ENCODE results near the gene ZNF768.

The ZNF768 gene

DNA sequence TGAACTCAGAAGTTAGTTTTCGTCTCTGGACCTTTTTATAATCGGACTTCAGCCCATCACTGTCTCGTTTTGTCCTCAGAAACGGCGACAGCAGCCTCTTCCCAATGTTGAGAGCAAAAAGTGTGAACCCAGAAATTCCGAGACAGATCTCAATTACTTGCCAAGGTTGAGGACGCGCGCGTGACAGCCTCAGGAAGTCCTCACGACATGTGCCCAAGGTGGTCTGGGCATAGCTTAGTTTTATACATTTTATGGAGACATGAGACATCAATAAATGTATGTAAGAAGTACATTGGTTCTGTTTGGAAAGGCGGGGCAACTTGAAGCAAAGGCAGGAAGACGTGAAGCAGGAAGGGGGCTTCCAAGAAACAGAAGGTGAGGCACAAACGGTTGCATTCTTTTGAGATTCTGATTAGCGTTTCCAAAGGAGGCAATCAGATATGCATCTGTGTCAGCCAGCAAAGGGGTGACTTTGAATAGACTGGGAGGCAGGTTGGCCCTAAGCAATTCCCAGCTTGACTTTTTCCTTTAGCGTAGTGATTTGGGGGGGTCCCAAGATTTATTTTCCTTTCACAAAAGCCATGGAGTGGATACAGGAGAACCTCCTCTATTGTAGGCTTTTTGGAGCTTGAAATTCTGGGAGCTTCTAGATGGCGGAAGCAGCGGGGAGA, 8.9 kb upstream of the ZNF768 start:
- Histone ChIP-seq H4K20me1 (ENCODE audit: insufficient read depth, low read length) (no peaks in the 10 kb centered on the region), H3K36me3 (ENCODE audit: insufficient read depth, low read length) (peaks cover 50% of the 10 kb centered on the region), H2AFZ (ENCODE audit: low read depth, low read length) (peak overlapping the region; percentile 85), H3K4me2 (ENCODE audit: insufficient read depth, low read length) (peak overlapping the region; percentile 66), H3K9ac (ENCODE audit: low read depth, low read length) (peak overlapping the region; percentile 70), H3K4me1 (ENCODE audit: insufficient read depth, low read length) (peaks cover 36% of the 10 kb centered on the region), H3K27ac (ENCODE audit: low read length) (peak overlapping the region; percentile 96), H3K4me3 (ENCODE audit: low read depth in 1 of 2, low read length in 2 of 2) (peak overlapping the region; percentile 49 to 71), H3K27me3 (ENCODE audit: insufficient read depth, low read length, poor library complexity) (no peaks in the 10 kb centered on the region), H3K79me2 (ENCODE audit: insufficient read depth, low read length) (peaks cover 54% of the 10 kb centered on the region), H3K9me3 (ENCODE audit: insufficient read depth, low read length, severe bottlenecking) (no peaks in the 10 kb centered on the region)
- peak; percentile 69 for DNase-seq
- no peak for TF ChIP-seq EZH2 (IDR thresholded peaks at IDR 0.05; ENCODE audit: borderline replicate concordance, low read depth, low read length, severe bottlenecking)
- TF ChIP-seq, protein P1, sequence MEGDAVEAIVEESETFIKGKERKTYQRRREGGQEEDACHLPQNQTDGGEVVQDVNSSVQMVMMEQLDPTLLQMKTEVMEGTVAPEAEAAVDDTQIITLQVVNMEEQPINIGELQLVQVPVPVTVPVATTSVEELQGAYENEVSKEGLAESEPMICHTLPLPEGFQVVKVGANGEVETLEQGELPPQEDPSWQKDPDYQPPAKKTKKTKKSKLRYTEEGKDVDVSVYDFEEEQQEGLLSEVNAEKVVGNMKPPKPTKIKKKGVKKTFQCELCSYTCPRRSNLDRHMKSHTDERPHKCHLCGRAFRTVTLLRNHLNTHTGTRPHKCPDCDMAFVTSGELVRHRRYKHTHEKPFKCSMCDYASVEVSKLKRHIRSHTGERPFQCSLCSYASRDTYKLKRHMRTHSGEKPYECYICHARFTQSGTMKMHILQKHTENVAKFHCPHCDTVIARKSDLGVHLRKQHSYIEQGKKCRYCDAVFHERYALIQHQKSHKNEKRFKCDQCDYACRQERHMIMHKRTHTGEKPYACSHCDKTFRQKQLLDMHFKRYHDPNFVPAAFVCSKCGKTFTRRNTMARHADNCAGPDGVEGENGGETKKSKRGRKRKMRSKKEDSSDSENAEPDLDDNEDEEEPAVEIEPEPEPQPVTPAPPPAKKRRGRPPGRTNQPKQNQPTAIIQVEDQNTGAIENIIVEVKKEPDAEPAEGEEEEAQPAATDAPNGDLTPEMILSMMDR (IDR thresholded peaks at IDR 0.05; ENCODE audit: borderline replicate concordance, extremely low read depth, low read length, poor library complexity, severe bottlenecking): no peak
- ATAC-seq (ENCODE audit: insufficient read depth, low read depth): peak; percentile 30

DNA sequence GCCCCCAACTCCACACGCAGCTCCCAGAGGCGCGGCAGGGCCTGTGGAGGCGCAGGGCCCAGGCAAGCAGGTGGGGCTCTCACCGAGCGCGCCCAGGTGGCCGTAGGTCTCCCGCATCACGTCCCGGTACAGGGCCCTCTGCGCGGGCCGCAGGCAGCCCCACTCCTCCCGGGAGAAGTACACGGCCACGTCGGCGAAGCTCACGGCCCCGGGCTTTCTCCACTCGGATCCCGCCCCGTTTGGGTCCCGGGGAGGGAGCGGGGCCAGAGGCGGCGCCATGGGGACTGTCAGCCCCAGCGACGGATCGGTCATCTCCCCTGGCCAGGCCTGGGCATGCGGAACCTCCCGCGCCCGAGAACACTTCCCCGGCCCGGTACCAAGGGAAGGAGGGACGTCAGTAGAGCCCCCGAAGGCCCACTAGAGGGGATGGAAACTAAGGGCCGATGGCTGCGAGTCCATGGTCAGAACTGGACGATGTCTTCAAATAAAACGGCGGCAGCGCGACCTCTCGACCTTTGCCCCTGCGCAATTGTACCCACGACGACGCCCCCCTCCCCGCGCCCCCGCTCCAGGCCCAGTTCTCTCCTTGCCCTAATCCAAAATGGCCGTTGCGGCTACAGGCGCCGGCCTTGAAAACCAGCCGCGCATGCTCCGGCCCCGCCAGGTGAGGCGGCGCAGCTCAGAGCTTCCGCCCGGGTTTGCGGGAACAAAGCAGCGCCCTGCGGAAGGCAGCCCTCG, 8.2 kb upstream of the ZNF768 start, which contains the start of gene ZNF747:
TSS of gene ZNF747 (minus strand) at position 491 of the 738 bp plus-strand sequence. CDS start at position 312, 179 bp downstream.
- ATAC-seq (ENCODE audit: insufficient read depth, low read depth): peak; percentile 84
- peaks cover 36% of the 10 kb centered on the region for H3K4me1 ChIP-seq (ENCODE audit: insufficient read depth, low read length)
- peaks cover 54% of the 10 kb centered on the region for H3K79me2 ChIP-seq (ENCODE audit: insufficient read depth, low read length)
- peak within 1 kb of the TSS; percentile 96 for H3K27ac ChIP-seq (ENCODE audit: low read length)
- peak within 1 kb of the TSS; percentile 70 for H3K9ac ChIP-seq (ENCODE audit: low read depth, low read length)
- H3K4me2 ChIP-seq (ENCODE audit: insufficient read depth, low read length): peak within 1 kb of the TSS; percentile 66
- H3K36me3 ChIP-seq (ENCODE audit: insufficient read depth, low read length): peaks cover 48% of the 10 kb centered on the region
- no peaks in the 10 kb centered on the region for H3K9me3 ChIP-seq (ENCODE audit: insufficient read depth, low read length, severe bottlenecking)
- H3K4me3 ChIP-seq (ENCODE audit: low read depth in 1 of 2, low read length in 2 of 2): peak within 1 kb of the TSS; percentile 49 to 71
- TF ChIP-seq, protein P1 (IDR thresholded peaks at IDR 0.05; ENCODE audit: borderline replicate concordance, extremely low read depth, low read length, poor library complexity, severe bottlenecking): peak; percentile 2
- TF ChIP-seq EZH2 (IDR thresholded peaks at IDR 0.05; ENCODE audit: borderline replicate concordance, low read depth, low read length, severe bottlenecking): no peak
- peak within 1 kb of the TSS; percentile 85 for H2AFZ ChIP-seq (ENCODE audit: low read depth, low read length)
- H4K20me1 ChIP-seq (ENCODE audit: insufficient read depth, low read length): no peaks in the 10 kb centered on the region
- no peaks in the 10 kb centered on the region for H3K27me3 ChIP-seq (ENCODE audit: insufficient read depth, low read length, poor library complexity)
- DNase-seq: peak; percentile 96

DNA sequence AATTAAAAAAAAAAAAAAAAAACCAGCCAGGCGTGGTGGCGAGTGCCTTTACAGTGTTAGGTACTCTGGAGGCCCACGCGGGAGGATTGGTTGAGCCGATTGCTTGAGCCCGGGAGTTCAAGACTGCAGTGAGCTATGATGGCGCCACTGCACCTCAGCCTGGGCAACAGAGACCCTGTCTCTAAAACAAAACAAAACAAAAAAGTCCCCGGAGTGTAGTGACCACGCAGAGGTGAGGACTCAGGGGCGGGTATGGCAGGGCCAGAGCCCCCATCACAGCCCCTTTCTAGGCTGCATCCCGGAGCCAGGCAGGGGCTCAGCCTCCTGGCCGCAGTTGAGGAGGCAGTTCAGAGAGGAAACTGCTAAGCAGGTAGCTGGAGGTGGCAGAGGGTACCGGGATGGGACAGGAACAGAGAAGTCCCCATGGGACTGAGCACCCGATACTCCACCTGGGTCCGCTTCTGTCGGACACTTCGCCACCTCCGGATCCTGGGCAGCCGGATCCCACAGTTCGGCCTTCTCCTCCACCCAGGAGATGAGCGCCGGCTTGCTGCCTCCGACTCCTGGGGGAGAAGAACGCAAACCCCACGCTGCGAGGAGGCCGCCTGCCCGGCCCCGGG, 7.5 kb upstream of the ZNF768 start:
- H3K79me2 ChIP-seq (ENCODE audit: insufficient read depth, low read length): peaks cover 50% of the 10 kb centered on the region

More for the DNA sequence above, 7.5 kb upstream of the ZNF768 start:
- H3K4me2 ChIP-seq (ENCODE audit: insufficient read depth, low read length): peak overlapping the region; percentile 66
- DNase-seq (peak; percentile 38), ATAC-seq (ENCODE audit: insufficient read depth, low read depth) (peak; percentile 2; the same call in 1 of the 3 replicates)
- no peaks in the 10 kb centered on the region for H3K9me3 ChIP-seq (ENCODE audit: insufficient read depth, low read length, severe bottlenecking)
- H3K27ac ChIP-seq (ENCODE audit: low read length): peak overlapping the region; percentile 96
- H3K4me1 ChIP-seq (ENCODE audit: insufficient read depth, low read length): peaks cover 41% of the 10 kb centered on the region
- peaks cover 43% of the 10 kb centered on the region for H3K36me3 ChIP-seq (ENCODE audit: insufficient read depth, low read length)
- H3K27me3 ChIP-seq (ENCODE audit: insufficient read depth, low read length, poor library complexity): no peaks in the 10 kb centered on the region
- no peaks in the 10 kb centered on the region for H4K20me1 ChIP-seq (ENCODE audit: insufficient read depth, low read length)
- peak overlapping the region; percentile 70 for H3K9ac ChIP-seq (ENCODE audit: low read depth, low read length)
- peak overlapping the region; percentile 85 for H2AFZ ChIP-seq (ENCODE audit: low read depth, low read length)
- TF ChIP-seq, protein P1 (IDR thresholded peaks at IDR 0.05; ENCODE audit: borderline replicate concordance, extremely low read depth, low read length, poor library complexity, severe bottlenecking): no peak
- TF ChIP-seq EZH2 (IDR thresholded peaks at IDR 0.05; ENCODE audit: borderline replicate concordance, low read depth, low read length, severe bottlenecking): no peak
- H3K4me3 ChIP-seq (ENCODE audit: low read depth in 1 of 2, low read length in 2 of 2): peak overlapping the region; percentile 49 to 71
